IPS-NIHi7 (cell line): Measurements from ENCODE around the gene RBMS3.
"Not testable (repeated sequence)": the region's sequence is repeated elsewhere in the genome, so short reads cannot be mapped to it uniquely, and the experiment has no call there.

Experiments
- DNase-seq: peaks from one replicate; pipeline ENCODE4 v3.0.0; 2012; ENCODE audit warnings: mixed read lengths; ENCODE audit errors: extremely low spot score

Gene RBMS3

DNA sequence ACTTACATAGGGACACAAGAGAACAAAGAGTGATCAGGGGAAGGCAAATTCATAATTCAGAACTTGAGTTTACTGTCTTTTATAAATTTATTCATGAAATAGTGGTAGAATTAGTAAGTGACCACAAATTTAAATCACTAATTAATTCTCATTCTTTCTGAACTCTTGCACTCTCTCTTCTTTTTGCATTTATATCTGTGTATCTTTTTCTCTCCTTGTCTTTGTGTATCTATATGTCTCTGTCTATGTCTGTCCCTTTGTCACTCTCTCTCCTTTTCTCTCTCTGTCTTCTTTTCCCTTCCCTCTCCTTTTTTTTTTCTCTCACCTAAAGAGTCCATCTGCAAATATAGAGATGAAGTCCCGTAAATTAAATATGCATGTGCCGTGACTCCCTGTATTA, 31.5 kb downstream of the RBMS3 start:
- no peak for DNase-seq

DNA sequence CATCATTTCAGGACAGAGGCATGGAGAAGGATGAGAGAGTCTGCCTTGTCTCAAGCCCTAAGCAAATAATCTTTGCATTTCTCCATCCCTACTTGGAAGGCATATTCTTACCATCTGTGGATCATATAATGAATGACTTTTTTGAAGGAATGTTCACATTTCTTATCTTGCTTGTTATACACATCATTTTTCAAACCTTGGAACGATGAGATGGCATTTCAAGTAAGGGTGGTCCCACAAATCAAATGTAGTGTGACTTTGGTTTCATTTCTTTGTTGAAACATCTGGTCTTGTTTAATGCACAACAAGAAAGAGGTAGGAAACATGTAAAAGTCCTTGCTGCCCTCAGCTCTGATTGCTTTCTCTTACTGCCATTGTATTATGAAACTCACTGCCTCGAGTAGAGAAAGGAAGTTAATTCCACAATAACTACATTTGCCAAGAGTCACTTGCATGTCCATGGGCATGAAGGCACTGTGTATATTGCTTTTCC, 32.1 kb downstream of the RBMS3 start:
- DNase-seq: no peak

DNA sequence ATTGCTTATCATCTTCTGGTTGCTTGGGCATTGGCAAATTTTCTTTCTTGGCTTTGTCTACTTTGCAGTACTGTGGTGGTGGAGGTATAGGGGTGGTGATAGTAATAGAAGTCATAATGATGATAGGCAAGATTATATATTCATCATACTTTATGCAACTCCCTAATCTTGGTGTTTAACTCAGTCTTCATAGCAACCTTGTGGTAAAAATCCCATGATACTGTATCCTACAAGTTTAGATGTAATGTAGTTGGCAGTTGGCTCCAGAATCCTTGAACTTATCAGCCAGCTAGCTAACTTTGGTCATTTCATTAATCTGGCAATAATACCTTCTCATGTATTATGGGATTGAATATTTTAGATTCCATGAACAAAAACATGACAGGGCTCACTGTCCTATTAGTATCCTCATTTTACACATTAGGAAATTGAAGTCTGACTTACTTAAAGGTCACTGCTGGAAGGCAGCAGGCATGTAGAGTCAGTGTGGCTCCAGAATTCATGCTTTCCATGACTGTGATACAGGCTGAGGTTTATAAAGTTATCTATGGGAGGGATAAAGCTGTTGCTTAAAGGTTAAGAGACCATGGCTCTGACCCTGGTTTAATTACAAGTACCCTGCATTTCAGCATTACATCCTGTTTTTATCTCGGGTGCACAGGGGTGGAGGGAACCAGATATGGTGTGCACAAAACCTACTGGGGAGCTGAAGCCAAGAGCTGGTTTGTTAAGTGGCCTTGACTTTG, 33.3 kb downstream of the RBMS3 start:
- DNase-seq: no peak

DNA sequence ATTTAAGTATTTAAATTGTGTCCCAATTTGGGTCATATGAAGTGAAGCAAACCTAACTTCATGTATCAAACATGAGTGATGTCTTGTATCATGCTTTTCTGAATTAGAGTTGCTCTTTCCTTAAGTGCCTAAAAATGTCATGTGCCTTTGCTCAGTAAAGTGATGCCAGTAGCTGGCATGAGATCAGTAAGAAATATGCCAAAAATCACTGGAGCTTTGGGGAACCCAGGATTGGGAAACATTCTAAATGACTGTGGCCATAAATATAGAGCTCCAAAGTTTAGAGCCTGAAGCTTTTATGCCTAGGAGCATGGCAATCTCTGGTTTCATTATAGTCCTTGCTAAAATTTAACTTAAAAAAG, 33.8 kb downstream of the RBMS3 start:
- DNase-seq: no peak

DNA sequence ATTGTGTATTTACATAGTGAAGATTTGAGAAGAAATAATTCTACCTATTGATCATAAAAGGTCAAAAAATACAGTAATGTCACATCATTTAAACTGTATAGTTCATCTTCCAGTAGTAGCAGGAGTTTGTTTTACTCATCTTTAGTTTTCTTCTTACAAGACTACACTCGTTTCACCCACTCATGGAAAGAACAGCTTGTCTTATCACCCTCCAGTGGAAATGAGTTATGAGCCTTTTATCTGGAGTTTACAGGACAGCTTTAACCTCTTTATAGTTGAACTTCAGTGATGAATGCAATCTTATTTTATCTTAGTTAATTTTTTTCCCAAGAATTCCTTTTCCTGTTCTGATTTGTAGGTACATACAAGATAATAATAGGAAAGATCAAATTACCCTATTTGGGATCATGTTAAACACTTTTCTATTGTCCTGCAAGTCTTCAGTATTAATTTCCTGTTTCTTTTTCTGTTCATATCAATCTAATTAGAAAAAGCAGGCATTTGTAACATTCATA, 36.8 kb downstream of the RBMS3 start:
- DNase-seq: no peak

DNA sequence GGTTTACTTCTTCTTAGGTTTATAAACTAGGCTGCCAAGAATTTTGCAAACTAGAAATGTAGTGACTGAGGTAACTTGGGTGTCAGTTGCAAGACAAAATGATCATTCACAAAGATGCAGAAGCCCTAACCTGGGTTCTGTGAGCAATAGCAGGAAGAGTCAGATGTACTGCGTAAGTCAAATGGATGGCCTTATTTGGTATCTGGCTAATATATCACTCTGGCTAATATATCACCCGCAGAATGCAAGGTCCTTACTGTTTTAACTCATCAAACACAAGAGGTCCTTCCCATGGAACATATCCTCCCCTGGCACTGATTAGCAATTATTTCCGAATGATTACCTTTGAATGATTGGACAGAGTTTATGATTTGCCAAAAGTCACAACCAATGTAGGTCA, 37.4 kb downstream of the RBMS3 start:
- DNase-seq: no peak

DNA sequence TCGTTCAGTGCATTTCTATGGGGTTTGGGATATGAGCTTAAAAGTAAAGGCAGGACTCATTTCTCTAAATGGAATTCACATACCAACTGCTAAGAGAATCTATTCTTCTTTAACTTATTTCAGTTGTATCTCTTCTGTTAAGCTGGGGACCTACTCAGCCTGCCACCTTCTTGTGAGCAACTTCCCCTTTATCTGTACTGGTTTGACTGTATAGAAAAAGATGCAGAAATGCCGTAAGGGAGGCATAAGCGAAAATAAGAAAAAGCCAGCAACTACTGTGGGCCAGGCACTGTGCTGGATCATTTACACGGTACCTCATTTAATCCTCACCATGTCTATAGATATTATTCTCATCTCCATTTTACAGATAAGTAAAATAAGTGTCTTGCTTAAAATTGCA, 38.4 kb downstream of the RBMS3 start:
- DNase-seq: no peak

DNA sequence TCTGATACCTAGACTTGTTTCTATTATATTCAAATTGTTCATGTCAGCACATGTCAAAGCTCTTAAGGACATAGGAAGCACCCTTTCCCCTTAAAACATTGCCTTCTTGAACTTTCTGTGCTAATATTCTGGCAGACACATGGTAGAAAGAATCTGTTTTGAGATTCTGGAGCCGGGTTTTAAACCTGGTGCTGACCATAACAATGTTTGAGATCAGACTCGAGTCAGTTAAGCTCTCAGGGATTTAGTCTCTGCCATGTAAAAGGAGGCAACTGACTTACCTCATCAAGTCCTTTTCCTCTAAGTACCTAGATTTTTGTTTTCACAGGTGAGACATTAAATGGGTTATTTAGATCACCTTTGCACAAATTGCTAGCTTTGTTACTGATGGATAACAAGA, 38.9 kb downstream of the RBMS3 start:
- no peak for DNase-seq

DNA sequence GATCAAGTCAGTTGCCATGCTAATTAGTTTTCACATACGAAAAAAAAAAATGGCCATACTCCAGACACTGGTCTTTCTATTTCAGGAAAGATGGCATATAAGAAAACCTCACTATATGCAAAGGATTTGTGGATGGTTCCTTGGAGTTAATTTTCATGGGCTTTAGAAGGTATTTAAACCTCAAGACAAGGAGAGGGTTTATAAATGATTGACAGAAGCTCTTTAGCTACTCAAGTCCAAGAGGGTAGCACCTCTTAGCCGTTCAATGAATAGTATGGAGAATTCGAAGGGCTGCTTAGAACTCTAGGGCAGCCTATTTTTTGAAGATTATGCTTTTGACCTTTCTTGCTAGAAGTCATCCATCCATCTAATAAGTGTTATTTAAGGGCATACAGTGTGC, 41.7 kb downstream of the RBMS3 start:
- no peak for DNase-seq

DNA sequence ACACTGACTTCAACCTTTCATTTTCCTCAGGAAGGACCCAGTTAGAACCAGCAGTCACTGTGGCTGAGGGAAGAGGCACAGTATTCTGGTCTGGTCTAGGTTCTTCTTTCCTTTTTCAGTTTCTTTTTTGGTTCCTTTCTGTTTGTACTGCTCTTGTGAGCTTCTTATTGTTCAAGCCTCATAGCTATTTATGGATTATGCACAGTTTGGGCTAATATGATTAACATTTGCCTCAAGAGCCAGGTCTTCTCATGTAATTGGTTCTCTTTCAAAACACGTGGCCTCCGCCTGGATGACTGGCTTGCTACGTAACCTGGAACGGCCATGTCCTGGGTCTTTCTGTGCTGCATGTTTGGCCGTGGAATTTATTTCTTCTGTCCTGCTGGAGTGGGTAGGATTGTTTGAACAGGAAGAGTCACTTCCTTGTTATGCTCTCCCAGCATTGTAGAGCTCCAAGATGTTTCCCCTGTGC, 43.3 kb downstream of the RBMS3 start:
- DNase-seq: no peak

DNA sequence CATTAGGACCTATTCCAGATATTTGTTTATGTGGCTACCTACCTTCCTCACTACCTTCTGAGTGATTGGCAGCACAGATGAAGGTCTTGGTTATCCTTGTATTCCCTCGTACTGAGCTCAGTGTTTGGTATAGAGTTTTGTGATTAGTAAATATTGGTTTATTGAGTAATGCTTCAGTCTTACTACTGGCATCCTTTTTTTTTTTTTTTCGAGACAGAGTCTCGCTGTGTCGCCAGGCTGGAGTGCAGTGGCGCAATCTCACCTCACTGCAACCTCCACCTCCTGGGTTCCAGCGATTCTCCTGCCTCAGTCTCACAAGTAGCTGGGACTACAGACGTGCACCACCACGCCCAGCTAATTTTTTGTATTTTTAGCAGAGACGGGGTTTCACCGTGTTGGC, 45.7 kb downstream of the RBMS3 start:
- DNase-seq: not testable (repeated sequence)

DNA sequence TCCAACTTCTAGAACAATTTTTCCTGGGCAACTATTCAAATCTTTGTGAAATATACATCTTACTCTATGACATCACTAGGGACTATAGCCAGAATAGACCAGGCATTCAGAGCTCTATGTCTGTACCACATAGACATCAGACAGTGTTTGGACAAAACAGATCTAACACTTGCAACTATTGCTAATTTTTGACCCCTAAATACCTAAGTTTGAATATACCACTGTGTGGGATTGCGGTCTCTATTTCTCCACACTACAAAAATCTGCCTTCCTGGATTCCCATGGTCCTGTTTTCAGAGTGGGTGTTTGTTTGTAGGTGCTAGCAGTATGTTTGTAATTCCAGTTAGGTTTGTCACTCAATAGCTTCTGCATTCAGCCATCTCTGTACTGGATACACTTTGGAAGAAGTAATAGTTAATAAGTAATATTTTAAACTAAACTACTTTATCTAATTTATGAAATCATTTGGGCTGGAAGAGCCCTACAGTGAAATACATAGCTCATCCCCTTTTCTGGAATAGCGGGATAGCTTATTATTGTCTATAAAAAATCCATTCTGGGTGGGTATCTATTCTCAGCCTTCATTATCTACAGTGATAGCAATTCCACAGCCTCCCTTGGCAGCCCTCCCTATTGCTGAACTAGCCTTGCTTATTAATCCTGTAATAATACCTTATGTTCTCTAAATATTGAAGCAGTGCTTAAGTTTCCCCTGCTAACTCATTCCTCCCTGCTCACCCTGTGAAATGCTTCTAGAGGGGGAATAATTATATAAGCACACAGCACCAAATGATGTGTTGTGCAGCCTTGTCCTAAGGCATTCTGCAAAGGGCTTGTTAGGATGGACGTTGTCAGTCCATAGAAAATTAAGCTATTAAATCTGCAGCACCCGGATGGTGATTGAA, 49.4 kb downstream of the RBMS3 start:
- no peak for DNase-seq

DNA sequence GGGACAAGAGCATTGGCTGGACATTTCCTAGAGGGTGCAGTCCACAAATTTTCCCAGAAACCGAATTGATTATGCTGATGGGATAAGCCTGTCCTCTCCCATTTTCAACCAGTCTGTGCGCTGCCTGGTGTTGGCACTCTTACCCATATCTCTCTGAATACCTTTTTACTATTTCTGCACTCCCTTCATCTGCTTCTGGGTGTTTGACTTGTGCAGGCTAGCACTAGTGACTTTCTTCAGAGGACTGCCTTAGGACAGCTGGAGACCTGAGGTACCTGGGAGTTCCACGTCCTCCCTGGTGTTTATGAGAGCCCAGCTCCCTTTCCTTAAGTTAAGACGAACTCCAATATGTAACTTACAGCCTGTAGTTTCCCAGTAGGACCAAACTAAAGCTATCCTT, 50.2 kb downstream of the RBMS3 start:
- DNase-seq: no peak

DNA sequence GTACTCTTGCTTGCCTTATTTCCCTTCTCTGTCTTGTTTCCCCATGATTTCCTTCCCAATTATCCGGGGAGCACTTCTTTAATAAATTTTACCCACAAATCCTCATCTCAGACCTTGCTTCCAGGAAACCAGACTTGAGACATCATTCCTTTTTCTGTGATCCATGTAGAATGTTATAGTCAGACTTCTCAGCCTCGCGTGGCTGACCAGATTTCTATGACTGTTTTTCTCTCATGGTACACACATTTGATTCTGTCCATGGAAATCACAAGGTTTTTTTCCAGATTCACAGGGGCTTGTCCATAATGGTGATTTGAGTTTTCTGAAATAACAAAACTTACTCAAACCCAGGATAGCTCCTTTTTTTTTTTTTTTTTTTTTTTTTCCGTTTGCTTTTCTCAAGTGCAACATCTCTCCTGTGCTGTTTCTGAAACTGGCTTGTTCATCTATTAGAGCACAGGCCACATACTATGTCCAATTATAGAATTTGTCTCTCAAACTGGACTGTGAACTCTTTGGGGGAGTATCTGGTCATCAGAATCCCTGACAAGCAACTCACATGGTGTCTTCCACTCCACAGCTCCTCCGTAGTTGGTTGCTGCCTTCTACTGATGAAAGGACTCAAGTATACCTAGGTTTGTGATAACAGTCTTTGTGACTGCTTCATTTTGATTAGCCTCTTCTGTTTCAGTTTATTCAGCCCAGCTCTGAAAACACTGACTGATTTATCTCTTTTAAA, 50.8 kb downstream of the RBMS3 start:
- no peak for DNase-seq

DNA sequence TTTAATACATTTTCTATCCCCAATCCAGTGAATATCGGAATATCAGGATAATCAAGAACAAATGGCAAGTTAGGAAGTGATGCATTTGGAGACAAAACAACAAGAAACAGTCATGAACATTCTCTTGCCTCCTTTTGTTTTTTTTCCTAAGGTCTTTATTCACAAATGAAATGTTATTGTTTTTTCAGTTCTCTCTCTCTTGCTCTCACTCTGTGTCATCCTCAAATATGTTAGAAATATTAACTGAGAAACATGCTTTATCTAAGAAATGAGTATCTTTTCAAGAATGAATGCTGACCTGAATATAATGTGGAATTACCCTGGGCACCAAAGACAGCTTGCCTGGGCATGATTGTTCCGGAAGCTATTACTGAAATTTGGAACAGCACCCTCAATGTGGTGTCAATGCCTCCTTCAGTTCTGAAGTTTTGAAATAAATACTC, 51.3 kb downstream of the RBMS3 start:
- DNase-seq: no peak

DNA sequence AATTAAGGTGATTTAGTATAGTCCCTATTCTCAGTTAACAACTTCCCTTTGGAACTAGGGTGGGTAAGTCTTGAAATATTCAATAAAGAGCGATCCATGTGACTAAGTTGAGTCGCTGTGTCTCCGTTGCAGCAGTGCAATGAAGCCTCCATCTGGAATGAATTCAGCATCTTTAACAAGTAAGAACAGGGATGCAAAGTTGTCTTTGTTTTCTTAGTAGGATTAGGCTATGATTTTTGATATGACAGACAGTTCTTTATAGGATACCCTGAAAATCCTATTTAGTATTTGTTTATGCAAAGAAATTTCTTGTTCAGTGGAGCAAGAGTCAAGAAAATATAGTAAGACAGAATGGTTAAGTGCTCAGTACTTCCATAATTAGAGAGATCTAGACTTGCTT, 52.7 kb downstream of the RBMS3 start:
- DNase-seq: no peak

DNA sequence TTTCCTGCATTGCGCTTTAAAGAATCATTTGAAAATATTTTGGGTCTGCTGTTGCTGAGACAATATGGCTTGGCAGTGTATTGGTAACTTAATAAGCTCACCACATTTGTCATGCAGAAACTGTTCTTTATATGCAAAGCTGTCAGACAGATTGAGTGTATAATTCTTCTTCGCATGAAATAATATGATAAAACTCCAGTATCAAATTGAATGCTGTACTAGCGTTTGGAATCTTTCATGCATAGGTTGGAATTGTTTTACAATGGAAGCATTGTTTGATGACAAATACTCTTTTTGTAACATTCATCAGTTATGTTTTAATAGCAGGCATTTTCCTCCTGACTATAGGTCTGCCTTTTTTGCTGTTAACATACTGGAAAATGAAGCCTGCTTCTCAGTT, 53.8 kb downstream of the RBMS3 start:
- no peak for DNase-seq

DNA sequence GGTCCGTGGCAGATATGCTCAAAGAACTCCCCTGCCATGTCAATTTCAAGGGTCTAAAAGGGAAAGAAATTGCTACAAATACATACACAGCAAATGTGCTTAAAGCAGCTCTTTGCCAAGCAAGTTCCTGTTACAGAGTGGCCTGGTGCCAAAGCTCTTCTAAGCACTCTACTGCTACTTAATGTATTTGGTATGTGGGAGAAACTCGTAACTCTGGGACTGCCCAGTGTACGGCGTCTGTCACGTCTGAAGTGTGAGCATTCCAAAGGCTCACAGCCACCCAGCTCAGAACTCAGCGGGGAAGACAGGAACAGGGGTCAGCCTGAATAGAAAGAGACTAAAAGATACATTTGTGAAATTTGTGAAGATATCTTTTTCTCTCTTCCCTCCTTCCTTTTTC, 54.6 kb downstream of the RBMS3 start:
- DNase-seq: peak; percentile 42

DNA sequence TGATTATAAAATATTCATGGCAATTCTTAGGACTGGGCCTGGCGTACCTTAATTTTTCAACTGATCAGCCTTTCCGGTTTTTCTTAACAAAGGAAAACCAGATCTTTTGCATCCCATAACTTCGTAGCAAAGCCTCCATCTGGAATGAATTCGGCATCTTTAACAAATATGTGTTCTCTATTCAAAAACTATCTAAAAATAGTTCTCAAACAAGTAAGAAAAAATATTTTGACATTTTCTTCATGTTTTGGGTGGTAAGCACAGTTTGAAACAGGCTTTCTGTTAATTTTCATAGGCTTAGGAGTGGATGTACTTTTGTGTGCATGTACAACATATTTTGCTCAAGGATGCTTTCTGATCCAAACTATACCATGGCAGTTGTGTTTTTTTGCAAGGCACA, 55.1 kb downstream of the RBMS3 start:
- DNase-seq: no peak

DNA sequence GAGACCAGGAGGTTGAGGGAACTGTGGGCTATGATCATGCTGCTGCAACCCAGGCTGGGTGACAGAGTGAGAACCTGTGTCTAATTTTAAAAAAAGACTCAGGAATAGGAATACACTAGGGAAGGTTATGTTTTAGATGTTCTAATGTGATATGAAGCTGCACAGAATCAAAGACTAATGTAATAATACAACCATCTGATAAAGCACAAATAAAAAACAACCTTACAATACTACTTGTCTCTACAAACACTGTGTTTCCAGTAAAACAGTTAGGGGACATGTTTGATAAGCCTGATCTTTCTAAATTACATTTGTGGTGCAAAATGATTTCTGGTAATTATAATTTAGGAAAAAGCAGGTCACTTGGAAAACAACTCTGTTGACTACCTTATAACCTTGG, 56.7 kb downstream of the RBMS3 start:
- DNase-seq: no peak

DNA sequence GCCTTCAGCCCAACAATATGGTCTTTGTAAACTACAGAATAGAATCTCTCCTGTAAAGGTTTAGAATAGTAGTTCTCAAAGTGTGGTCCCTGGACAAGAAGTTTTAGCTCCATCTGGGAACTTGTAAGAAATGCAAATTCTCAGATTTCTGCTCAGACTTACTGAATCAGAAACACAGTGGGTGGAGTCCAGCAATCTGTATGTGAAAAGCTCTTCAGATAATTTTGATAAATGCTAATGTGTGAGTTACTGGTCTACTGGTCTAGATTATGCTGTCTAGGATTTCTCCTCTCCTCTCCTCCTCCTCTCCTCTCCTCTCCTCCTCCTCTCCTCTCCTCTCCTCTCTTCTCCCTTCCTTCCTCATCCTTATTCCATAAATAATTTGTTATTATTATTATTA, 57.5 kb downstream of the RBMS3 start:
- no peak for DNase-seq
